SK-N-MC (cell line): ENCODE data around the gene MDH1B.
"Not testable (repeated sequence)": the region's sequence is repeated elsewhere in the genome, so short reads cannot be mapped to it uniquely, and the experiment has no call there.

Source experiments
- DNase-seq: peaks from one replicate; pipeline ENCODE4 v3.0.0-alpha.2; 2011; ENCODE audit warnings: low read depth, low spot score
- H3K27ac ChIP-seq: fragments of 200-600 bp; sonication (generic); 2 replicates; pipeline ENCODE4 v1.5.1; 2016; ENCODE audit warnings: mixed run types
- H3K36me3 ChIP-seq: fragments of 200-600 bp; sonication (generic); 2 replicates; pipeline ENCODE4 v1.6.1; 2017; ENCODE audit warnings: antibody characterized with exemption, low read length, mixed read lengths; ENCODE audit not compliant: insufficient read depth
- H3K4me3 ChIP-seq: fragments of 200-600 bp; sonication (generic); 2 replicates; pipeline ENCODE4 v1.5.1; 2016
- H3K9ac ChIP-seq: fragments of 200-600 bp; sonication (generic); 2 replicates; pipeline ENCODE4 v1.8.0; 2017; ENCODE audit warnings: mixed run types, mixed read lengths; ENCODE audit not compliant: insufficient read length
- H3K9me3 ChIP-seq: fragments of 200-600 bp; sonication (generic); 2 replicates; pipeline ENCODE4 v1.6.1; 2017; ENCODE audit warnings: low read depth, mild to moderate bottlenecking, antibody characterized with exemption, low read length, moderate library complexity, mixed read lengths
- EZH2 ChIP-seq: fragments of 200-600 bp; sonication (generic); IDR thresholded peaks from one replicate; pipeline ENCODE4 v1.6.1; 2017; ENCODE audit warnings: antibody characterized with exemption
- FOXP2 ChIP-seq: optimal IDR thresholded peaks from 2 replicates; pipeline ENCODE3; 2011; ENCODE audit warnings: mild to moderate bottlenecking, moderate library complexity; ENCODE audit not compliant: insufficient read depth; ENCODE audit errors: extremely low read length, control extremely low read depth
- POLR2AphosphoS5 ChIP-seq: IDR thresholded peaks from 2 replicates; pipeline ENCODE4 v1.6.1; 2012; ENCODE audit warnings: mild to moderate bottlenecking, low read depth, low read length, borderline replicate concordance

MDH1B gene

GRCh38 chr2:206765242-206766056 lies at the start of gene MDH1B, which contains the start of gene FASTKD2:
TSS of gene MDH1B (minus strand) at chr2:206765328. CDS start at chr2:206765271, 57 bp downstream.
TSS of gene FASTKD2 (plus strand) at chr2:206765606. CDS start at chr2:206766694, 1,088 bp downstream.
- peak; percentile 87 for DNase-seq
- peak within 1 kb of the TSS; percentile 83 for H3K4me3 ChIP-seq
- TF ChIP-seq FOXP2 = no peak
- no peak for TF ChIP-seq EZH2
- peak; percentile 90 for TF ChIP-seq POLR2AphosphoS5

GRCh38 chr2:206814498-206814897 lies 49.4 kb upstream of the MDH1B start:
- TF ChIP-seq POLR2AphosphoS5 = no peak
- no peak for TF ChIP-seq EZH2
- no peak for TF ChIP-seq FOXP2
- H3K9me3 ChIP-seq = no peaks in the 10 kb centered on the region
- no peak overlapping the region for H3K9ac ChIP-seq
- H3K27ac ChIP-seq = no peak overlapping the region
- no peak for DNase-seq
- H3K4me3 ChIP-seq = no peak overlapping the region
- H3K36me3 ChIP-seq = no peaks in the 10 kb centered on the region

More at GRCh38 chr2:206765242-206766056, at the start of gene MDH1B, which contains the start of gene FASTKD2:
- peak within 1 kb of the TSS; percentile 65 for H3K27ac ChIP-seq
- H3K36me3 ChIP-seq = peaks cover 21% of the 10 kb centered on the region
- no peaks in the 10 kb centered on the region for H3K9me3 ChIP-seq
- H3K9ac ChIP-seq = peak within 1 kb of the TSS; percentile 91

GRCh38 chr2:206812471-206812870 lies 47.3 kb upstream of the MDH1B start:
- DNase-seq, H3K4me3 ChIP-seq, H3K36me3 ChIP-seq, H3K9me3 ChIP-seq, H3K27ac ChIP-seq, H3K9ac ChIP-seq: not testable (repeated sequence)

GRCh38 chr2:206807624-206808023 lies 42.5 kb upstream of the MDH1B start:
- H3K9me3 ChIP-seq, H3K36me3 ChIP-seq, DNase-seq, H3K4me3 ChIP-seq, H3K27ac ChIP-seq, H3K9ac ChIP-seq: not testable (repeated sequence)

- no peaks in the 10 kb centered on the region for H3K9me3 ChIP-seq
- no peak overlapping the region for H3K9ac ChIP-seq
- no peak for TF ChIP-seq POLR2AphosphoS5
- no peak for TF ChIP-seq FOXP2
- TF ChIP-seq EZH2 = no peak
- DNase-seq = no peak
- no peaks in the 10 kb centered on the region for H3K36me3 ChIP-seq
- H3K4me3 ChIP-seq = no peak overlapping the region
- no peak overlapping the region for H3K27ac ChIP-seq
Observed at GRCh38 chr2:206805887-206806607, 40.9 kb upstream of the MDH1B start.

- no peaks in the 10 kb centered on the region for H3K9me3 ChIP-seq
- H3K36me3 ChIP-seq = no peaks in the 10 kb centered on the region
- no peak overlapping the region for H3K27ac ChIP-seq
- H3K9ac ChIP-seq = no peak overlapping the region
- H3K4me3 ChIP-seq = no peak overlapping the region
- DNase-seq = no peak
- no peak for TF ChIP-seq EZH2
- no peak for TF ChIP-seq FOXP2
Observed at GRCh38 chr2:206804326-206804725, 39.2 kb upstream of the MDH1B start.

GRCh38 chr2:206802654-206803514 lies 37.8 kb upstream of the MDH1B start:
- TF ChIP-seq FOXP2 (no peak), EZH2 (no peak), POLR2AphosphoS5 (no peak)
- Histone ChIP-seq H3K9ac (no peak overlapping the region), H3K4me3 (no peak overlapping the region), H3K27ac (no peak overlapping the region), H3K36me3 (no peaks in the 10 kb centered on the region), H3K9me3 (no peaks in the 10 kb centered on the region)
- no peak for DNase-seq
